ENCODE data around the gene ESYT2.
"Not testable (repeated sequence)": the region's sequence is repeated elsewhere in the genome, so short reads cannot be mapped to it uniquely, and the experiment has no call there.

The ESYT2 gene

DNA sequence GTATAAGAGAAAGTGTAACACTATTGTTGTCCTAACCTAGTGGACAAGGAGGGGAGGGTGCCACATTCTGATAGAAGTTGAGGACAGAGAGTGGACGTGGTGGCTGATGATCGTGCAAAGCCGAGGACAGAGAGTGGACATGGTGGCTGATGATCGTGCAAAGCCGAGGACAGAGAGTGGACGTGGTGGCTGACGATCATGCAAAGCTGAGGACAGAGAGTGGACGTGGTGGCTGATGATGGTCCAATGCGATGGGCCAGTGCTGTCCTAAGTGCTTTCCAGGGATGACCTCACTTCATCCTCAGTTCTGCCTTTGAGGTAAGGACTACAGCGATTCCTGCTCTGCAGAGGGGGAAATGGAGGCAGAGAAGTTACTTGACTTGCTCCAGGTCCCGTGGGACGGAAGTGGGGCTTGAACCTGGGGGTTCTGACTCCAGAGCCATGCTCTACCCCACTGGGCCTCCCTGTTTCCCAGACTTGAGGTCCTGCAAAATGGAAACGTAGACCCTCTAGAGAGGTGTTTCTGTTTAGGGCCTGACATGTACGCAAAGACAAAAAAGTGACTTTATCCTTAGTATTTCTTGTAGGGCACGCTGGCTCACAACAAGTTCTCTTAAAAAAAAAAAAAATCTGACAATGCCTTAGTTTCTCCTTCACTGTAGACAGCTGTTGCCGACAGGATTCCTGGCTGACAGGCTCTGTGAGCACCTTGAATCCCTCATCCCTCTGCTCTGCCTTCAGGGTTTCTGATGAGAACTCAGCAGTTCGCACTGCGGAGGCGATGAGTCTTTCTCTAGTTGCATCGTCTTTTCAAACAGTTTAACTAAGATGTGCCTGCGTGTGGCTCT is 104.4 kb downstream of the ESYT2 start:
- no peak for DNase-seq (ENCODE audit: low read depth)

DNA sequence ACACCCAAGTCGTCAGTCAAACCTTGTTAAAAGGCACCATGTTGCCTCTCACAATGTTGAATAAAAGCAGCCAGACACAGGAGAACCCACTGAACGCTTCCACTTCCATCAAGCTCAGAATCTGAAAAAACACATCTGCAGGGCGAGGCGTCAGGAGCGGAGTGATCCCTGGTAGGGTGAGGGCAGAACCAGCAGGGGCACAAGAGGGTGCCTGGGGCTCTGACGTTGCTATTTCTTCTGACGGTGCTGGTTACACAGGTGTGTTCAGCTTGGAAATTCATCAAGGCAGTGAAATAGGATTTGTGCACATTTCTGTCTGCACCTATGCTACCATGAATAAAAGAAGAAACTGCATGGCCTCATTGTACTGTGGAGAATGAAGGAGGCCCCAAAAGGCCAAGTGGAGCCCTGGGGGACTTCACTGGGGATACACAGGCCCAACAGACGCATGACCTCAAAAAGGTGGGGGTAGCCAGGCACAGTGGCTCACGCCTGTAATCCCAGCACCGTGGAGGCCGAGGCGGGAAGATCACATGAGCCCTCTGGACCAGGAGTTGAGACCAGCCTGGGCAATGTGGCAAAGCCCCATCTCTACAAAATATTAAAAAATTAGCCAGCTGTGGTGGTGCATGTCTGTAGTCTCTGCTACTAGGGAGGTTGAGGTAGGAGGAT is 105.5 kb downstream of the ESYT2 start:
- DNase-seq (ENCODE audit: low read depth): no peak

DNA sequence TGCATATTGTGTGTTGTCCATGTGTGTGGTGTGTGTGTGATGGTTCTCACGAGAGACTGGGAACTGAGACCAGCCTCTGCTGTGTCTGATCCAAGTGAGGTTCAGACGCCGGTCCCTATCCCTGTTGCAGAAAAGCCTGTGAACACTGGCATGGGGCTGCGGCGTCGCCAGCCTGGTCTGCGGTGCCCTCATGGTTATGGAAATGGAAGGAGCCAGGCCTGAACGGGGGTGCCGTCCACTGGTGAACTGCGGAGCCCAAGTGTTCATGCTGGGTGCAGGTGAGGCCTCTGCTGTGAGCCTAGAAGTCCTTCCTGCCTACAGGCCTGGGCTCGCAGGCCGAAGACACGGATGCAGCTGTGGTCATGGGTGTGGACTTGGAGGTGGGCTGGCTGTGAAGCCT is 106.0 kb downstream of the ESYT2 start:
- no peak for DNase-seq (ENCODE audit: low read depth)

DNA sequence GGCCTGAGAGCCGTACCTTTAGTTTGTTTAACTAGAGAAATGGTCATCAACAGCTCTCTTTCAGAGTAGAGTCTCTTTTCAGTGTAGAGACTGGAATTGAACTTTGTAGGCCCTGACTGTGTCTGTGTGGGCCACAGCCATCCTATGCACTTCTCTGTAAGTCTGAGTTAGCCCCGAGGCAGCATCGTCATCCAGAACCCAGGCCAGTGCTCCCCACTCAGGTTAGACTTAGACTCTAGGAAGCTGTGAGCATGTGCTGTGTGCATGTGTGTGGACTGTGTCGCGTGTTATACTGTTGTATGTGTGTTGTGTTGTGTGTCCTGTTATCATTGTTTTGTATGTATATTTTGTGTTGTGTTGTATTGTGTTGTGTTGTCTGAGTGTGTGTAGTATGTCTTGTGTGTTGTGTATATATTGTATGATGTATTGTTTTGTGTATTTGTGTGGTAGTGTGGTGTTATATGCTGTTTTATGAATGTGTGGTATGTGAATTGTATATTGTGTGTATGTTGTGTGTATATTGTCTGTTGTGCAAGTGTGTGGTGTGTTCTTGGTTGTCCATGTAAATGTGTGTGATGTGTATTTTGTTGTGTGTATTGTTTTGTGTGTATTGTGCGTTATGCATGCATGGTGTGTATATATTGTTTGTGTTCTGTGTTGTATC is 106.6 kb downstream of the ESYT2 start:
- no peak for DNase-seq (ENCODE audit: low read depth)

DNA sequence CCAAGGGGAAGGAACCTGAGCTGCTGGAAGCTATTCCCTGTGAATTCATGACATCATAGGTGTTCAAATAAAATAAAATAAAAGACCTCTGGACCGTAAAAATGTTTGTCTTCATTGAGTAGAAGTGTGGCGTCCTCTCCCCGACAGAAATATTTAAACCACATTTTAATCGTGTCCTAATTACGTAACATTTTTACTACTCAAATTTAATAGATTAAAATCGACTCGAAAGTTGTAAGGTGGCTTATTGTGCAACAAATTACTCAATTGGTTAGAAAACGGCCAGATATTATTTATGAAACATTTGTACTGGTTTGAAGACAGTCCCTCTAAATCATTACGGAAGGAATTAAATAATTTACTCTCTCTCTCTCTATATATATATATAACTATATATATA is 109.2 kb downstream of the ESYT2 start:
- DNase-seq (ENCODE audit: low read depth): no peak

DNA sequence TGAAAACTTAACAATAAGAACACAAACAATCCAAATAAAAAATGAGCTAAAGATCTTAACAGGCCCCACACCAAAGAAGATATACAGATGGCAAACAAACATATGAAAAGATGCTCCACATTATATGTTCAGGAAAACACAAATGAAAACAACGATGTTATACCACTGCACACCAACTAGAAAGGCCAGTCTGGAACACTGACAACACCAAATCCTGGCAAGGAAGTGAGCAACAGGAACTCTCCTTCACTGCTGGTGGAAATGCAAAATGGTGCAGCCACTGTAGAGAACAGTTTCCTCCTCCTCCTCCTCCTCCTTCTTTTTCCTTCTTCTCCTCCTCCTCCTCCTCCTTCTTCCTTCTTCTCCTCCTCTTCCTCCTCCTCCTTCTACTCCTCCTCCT is 112.5 kb downstream of the ESYT2 start:
- no peak for DNase-seq (ENCODE audit: low read depth)

DNA sequence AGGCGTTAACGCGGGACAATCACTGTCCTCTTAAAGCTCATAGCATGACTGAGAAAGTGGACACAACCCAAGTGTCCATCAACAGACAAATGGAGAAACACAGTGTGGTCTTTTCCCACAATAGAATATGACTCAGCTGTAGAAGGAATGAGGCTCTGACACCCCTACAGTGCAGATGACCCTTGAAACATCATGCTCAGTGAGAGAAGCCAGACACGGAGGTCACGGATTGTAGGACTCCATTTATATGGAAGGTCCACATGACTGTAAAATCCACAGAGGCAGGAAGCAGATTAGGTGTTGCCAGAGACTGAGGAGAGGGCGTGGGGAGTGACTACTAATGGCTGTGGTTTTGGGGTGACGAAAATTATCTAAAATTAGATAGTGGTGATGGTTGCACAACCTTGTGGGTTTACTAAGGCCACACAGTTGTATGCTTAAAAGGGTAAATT is 118.6 kb downstream of the ESYT2 start:
- no peak for DNase-seq (ENCODE audit: low read depth)

DNA sequence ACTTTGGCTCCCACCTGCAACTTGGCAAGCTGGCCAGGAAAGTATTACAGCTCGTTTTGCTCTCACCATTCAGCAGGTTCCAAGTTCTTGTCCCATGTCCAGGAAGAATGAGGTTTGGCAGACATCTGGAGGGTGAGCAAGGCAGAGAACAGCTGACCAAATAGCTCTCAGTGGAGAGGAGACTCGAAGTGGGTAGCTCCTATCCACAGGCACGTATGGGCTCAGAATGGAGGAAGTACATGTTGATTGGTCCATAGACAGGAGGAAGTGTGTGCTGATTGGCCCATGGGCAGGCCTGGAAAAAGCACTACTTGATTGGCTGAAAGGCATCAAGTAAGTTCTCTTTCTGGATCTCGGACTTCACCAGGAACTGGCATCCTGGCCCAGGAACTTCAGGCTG is 121.7 kb downstream of the ESYT2 start:
- no peak for DNase-seq (ENCODE audit: low read depth)

DNA sequence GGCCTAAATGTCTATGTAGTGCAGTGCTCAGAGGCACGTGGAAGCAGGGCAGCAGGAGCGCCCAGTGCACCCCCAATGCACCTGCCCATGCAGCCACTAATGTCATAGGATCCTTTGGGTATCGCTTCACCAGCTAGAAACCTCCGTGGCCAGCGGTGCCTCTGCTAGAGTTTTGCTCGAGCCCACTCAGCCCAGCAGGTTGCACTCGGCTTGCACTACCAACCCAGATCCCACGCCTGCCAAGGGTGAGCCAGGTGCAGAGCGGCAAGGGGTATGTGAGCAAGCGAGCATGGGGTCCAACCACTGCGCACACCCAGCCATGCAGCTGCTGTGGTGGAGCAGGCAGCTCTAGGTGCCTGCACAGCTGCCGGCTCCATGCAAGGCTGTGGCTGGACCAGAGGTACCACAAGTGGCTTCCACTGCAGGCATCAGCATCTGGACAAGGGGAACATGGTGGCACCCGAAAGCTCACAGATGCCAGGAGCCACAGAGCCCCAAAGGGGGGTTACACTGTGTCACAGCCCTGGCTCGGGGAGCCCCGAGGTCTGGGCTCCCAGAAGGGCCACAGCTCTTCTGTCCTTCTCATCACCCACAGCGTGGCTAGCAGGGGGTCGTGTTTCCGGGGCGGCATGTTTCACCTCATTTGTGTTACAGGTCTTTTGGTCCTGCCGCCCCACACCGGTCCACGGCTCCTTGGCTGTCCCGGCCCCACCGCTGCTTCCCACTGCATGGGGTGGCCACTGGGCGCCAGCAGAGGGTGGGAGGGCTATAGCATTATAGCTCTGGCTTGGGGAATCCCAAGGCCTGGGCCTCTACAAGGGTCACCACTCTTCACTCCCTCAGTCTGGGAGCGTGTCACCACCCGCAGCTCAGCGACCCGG is 122.4 kb downstream of the ESYT2 start:
- no peak for DNase-seq (ENCODE audit: low read depth)

DNA sequence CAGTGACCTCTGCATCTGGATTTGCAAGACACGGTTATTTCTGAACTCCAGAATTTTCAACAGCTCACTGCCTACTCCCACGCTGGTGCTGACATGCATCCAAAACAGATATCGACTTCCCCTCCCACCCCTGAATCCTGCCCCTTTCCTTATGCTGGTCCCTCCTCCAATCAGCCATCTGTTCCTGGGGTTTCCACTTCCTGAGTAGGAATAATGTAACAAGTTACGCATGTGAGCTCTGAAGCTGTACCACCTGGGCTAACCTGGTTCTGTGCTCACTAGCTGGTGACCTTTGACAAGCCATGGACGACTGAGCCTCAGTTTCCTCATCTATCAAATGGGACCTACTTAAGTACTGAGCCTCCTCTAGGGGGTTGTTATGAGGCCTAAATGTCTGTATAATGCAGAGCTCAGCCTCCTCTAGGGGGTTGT is 123.0 kb downstream of the ESYT2 start:
- DNase-seq (ENCODE audit: low read depth): no peak

DNA sequence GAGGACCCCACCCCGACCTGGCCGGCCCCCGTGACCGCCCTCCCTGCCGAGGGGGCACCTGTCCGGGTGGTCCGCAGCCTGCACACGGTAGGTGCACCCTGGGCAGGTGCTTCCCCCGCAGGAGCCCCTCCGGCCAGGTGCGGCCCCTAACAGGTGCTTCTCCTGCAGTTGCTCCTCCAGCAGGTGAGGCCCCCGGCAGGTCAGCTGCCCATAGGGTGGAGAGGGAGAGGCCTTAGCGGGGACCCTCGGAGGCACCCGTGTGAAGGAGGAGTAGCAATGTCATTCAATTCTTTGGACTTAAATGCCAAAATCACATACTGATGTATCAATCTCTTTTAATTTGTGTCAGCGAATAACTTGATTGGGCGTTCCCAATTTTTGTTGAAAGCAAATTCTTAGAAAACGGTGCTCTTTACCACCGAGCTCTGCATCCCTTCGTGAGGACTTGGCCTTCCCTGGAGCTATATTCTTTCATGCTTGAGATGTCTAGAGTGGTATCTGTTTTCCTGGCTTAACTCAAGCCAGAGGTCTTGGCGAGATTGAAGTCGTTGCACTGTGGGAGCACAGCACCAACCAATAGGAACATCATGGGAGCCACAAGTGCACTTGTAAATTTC is 124.0 kb downstream of the ESYT2 start:
- DNase-seq (ENCODE audit: low read depth): no peak

DNA sequence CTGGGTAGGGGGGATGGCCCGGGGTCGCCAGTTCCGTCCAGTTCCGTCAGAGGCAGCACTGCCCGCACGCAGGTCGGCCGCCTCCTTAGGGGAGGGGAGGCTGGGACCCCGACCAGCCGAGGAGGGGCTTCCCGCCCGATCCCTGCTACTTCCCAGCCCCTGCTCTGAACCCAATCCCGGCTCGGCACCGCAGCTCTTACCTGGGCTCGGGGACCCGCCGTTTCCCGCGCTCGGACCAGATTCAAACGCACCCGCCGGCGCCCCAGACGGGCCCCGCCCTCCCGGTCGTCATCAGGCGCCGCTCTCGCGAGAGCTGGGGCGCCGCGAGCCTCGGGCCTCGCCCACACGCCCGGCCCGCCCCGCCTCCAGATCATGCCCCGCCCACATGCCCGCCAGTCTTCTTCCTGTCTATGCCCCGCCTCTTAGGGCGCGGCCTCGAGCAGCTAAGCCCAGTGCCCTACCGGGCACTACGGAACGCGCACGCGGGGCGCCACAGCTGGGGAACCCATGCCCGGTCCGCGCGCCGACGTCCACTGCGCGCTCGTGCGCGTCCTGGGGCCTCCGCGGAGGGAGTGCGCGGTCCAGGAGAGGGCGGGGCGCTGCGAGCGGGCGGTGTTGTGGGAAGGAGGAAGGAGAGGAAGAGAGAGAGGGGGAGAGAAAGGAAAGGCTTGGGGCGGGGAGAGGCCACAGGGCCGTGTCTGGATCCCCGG is 124.6 kb downstream of the ESYT2 start, which contains the start of gene NCAPG2:
TSS of gene NCAPG2 (minus strand) at position 281 of the 710 bp plus-strand sequence. CDS start 2,905 bp downstream, outside the sequence.
- DNase-seq (ENCODE audit: low read depth): peak; percentile 98

DNA sequence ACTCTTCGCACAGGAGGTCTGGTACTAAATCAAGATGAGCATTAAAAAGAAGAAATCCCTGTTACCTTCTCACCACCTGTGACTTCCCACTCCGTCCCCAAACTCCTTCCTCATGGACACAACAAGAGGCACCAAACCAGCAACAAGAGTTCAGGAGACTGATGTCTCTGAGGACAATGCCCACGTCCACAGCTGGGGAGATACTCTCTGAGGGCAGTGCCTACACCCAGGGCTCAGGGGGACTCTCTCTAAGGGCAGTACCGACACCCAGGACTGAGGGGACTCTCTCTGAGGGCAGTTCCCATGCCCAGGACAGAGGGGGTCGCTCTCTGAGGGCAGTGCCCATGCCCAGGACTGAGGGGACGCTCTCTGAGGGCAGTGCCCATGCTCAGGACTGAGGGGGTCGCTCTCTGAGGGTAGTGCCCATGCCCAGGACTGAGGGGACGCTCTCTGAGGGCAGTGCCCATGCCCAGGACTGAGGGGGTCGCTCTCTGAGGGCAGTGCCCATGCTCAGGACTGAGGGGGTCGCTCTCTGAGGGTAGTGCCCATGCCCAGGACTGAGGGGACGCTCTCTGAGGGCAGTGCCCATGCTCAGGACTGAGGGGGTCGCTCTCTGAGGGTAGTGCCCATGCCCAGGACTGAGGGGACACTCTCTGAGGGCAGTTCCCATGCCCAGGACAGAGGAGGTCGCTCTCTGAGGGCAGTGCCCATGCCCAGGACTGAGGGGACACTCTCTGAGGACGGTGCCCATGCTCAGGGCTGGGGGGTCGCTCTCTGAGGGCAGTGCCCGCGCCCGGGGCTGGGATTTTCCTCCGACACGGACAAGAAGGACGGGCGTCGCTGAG is 125.4 kb downstream of the ESYT2 start:
- not testable (repeated sequence) for DNase-seq (ENCODE audit: low read depth)

DNA sequence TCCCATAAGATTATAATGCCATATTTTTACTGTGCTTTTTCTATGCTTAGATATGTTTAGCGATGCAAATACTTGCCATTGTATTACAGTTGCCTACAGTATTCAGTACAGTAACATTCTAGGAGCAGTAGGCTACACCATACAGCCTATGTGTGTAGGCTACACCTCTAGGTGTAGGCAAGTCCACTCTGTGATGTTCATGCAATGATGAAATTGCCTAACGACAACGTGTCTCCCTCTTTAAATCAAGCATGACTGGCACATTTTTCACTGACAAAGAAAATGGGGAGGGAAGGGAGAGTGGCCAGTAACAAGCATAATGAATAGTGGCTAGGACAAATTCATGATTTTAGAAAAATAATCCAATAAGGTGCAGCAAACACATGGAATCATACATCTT is 126.4 kb downstream of the ESYT2 start:
- no peak for DNase-seq (ENCODE audit: low read depth)

DNA sequence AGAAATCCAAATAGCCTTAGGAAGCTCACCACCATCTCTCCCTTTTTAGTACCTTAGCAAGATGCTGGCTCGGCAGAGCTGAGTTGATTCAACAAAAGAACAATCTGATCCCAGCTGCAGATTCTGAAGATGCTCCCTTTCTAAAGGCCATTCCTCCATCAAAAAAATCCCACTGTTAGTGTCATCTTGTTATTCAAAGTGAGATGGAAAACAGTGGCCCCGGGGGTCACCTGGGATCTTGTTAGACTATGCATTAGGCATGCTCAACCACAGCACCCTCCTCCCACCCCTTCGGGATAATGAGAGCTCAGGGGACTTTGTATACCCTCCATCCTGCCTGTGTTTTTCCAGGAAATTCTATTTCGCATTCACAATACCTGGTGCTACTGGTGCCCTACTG is 127.1 kb downstream of the ESYT2 start:
- no peak for DNase-seq (ENCODE audit: low read depth)

DNA sequence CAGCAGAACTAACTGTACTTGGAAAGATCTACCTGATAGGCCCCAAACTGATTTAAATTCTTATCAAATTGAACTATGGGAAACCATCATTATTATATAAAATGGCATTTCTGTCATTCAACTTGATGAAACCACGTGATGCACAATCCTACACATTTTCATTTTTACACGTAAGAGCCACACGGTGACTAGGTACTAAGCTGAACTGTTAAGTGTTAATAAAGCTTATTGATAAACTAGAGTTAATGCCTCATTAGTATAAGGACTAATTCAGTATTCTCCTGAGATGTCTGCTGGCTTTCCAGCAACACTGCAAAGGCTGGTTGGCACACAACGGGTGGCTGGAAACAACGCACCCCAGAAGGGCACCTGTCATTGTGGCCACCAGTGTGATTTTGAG is 129.3 kb downstream of the ESYT2 start:
- DNase-seq (ENCODE audit: low read depth): no peak

DNA sequence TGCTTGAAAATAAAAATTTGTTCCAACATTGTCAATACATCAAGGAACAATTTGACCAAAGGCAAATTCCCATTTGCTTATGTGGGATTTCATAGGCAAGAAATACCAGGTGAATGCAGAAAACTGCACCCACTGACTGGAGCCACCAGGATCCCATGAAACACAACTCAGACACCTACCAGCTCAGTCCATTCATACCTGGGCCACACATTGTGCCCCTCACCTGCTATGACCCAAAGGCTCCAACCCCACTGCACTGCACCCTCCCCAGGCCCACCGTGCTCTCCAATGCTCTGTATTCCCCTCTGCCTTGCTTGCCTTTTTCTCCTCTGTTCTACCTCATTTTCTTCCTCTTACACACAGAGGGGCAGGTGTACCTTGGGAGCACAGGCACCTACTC is 130.0 kb downstream of the ESYT2 start:
- DNase-seq (ENCODE audit: low read depth): no peak

DNA sequence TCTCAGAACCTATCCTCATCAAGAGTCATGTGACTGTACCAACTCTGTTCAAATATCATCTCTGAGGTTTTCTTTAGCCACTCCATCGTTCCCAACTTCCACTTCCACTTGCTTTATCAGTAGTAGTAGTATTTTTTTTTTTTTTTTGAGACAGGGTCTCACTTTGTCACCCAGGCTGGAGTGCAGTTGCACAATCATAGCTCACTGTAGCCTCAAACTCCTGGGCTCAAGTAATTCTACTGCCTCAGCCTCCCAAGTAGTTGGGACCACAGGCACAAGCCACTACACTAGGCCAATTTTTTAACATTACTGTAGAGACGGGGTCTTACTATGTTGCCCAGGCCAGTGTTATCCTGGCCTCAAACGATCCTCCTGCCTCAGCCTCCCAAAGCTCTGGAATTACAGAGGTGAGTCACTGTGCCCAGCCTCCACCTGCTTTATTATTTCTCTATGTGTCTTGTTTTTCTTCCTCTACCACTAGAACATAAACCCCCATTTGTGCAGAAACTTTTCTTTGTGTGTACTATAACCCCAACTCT is 130.6 kb downstream of the ESYT2 start:
- DNase-seq (ENCODE audit: low read depth): no peak

DNA sequence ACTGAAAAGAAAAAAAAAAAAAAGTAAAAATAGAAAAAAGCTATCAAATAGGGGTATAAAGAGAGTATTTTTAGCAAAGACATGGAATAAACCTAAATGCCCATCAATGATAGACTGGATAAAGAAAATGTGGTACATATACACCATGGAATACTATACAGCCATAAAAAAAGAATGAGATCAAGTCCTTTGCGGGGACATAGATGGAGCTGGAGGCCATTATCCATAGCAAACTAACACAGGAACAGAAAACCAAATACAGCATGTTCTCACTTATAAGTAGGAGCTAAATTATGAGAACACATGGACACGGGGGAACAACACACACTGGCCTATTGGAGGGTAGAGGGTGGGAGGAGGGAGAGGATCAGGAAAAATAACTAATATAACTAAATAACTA is 131.7 kb downstream of the ESYT2 start:
- DNase-seq (ENCODE audit: low read depth): not testable (repeated sequence)

Measured in T follicular helper cell (primary cell).